H1 (cell line): ENCODE measurements around the gene ZNF229. TPM values are rescaled to one million over a fixed set of nuclear protein-coding genes. Genes with fewer than 3 reads are reported as not detected.

ENCODE experiments used
- CTCF ChIA-PET: fragments of 300-600 bp; sonication (Branson Sonifier 250); formaldehyde crosslinking; loops from one replicate; lab custom pipeline; 2021; ENCODE audit not compliant: partially characterized antibody; lab: Charles Lee
- POLR2A ChIA-PET: fragments of 300-600 bp; sonication (Branson Sonifier 250); formaldehyde crosslinking; loops from one replicate; lab custom pipeline; 2021; ENCODE audit warnings: inconsistent platforms; ENCODE audit not compliant: partially characterized antibody; lab: Charles Lee
- DNase-seq, 2 experiments: peaks; one replicate each; pipeline versions ENCODE4 v3.0.0 to v3.0.0-alpha.2; 2010 to 2022; ENCODE audit warnings: low spot score in 2 of 2, low read depth in 1 of 2, mixed read lengths in 1 of 2
- FAIRE-seq: peaks from 2 replicates; lab custom pipeline; 2011; peaks lifted over from hg19 to GRCh38; lab: Jason Lieb, UNC
- H2AFZ ChIP-seq: 2 replicates; pipeline ENCODE4 v1.8.1; 2012; ENCODE audit warnings: low read length, inconsistent platforms
- H2AK5ac ChIP-seq: 2 replicates; pipeline ENCODE4 v1.6.1; 2013; ENCODE audit warnings: low read depth, low read length
- H2BK120ac ChIP-seq: replicated peaks from 2 replicates; pipeline ENCODE3; 2013; ENCODE audit warnings: low read depth, low read length, inconsistent platforms
- H2BK12ac ChIP-seq: 2 replicates; pipeline ENCODE4 v1.6.1; 2013; ENCODE audit warnings: low read depth, low read length
- H2BK15ac ChIP-seq: 2 replicates; pipeline ENCODE4 v1.6.1; 2013; ENCODE audit warnings: low read length
- H2BK20ac ChIP-seq: 2 replicates; pipeline ENCODE4 v1.6.1; 2013; ENCODE audit warnings: low read length
- H2BK5ac ChIP-seq: 2 replicates; pipeline ENCODE4 v1.6.1; 2013; ENCODE audit warnings: low read depth, low read length
- H3K14ac ChIP-seq: 2 replicates; pipeline ENCODE4 v1.6.1; 2013; ENCODE audit warnings: inconsistent platforms; ENCODE audit not compliant: insufficient read length
- H3K18ac ChIP-seq: 2 replicates; pipeline ENCODE4 v1.6.1; 2013; ENCODE audit warnings: low read length; ENCODE audit errors: extremely low read depth
- H3K23ac ChIP-seq: 2 replicates; pipeline ENCODE4 v1.6.1; 2013; ENCODE audit warnings: inconsistent platforms; ENCODE audit not compliant: insufficient read length
- H3K23me2 ChIP-seq: 2 replicates; pipeline ENCODE4 v1.6.1; 2013; ENCODE audit warnings: low read depth, low read length
- H3K27ac ChIP-seq: 2 replicates; pipeline ENCODE4 v1.6.1; 2011; ENCODE audit warnings: low read depth, low read length, inconsistent platforms
- H3K27me3 ChIP-seq, 4 experiments: replicated peaks in 1 of 4; 1 replicate in 1 of 4; 2 replicates in 3 of 4; pipeline versions ENCODE4 v1.6.1 to v1.8.1; 2011 to 2013; ENCODE audit warnings: low read length in 3 of 4, mild to moderate bottlenecking in 3 of 4, inconsistent platforms in 2 of 4, mixed read lengths in 2 of 4, moderate library complexity in 1 of 4; ENCODE audit not compliant: control insufficient read depth in 3 of 4, insufficient read depth in 3 of 4; ENCODE audit errors: extremely low read depth in 1 of 4
- H3K36me3 ChIP-seq, 4 experiments: 2 replicates each; pipeline versions ENCODE4 v1.6.1 to v1.8.1; 2011 to 2013; ENCODE audit warnings: mild to moderate bottlenecking in 4 of 4, low read length in 3 of 4, moderate library complexity in 2 of 4, control low read depth in 1 of 4, inconsistent platforms in 1 of 4; ENCODE audit not compliant: insufficient read depth in 4 of 4, control insufficient read depth in 2 of 4
- H3K4ac ChIP-seq: replicated peaks from 2 replicates; pipeline ENCODE3; 2013; ENCODE audit warnings: low read length, low read depth, mixed read lengths, inconsistent platforms; ENCODE audit not compliant: insufficient read length
- H3K4me1 ChIP-seq, 4 experiments: replicated peaks in 1 of 4; 1 replicate in 1 of 4; 2 replicates in 3 of 4; pipeline versions ENCODE4 v1.6.1 to v1.8.1; 2011 to 2013; ENCODE audit warnings: low read length in 3 of 4, inconsistent platforms in 2 of 4, mixed read lengths in 1 of 4; ENCODE audit not compliant: insufficient read depth in 4 of 4, control insufficient read depth in 3 of 4
- H3K4me2 ChIP-seq, 2 experiments: 2 replicates each; pipeline versions ENCODE4 v1.6.1 to v1.8.1; 2011 to 2013; ENCODE audit warnings: low read depth in 2 of 2, low read length in 2 of 2, control low read depth in 1 of 2, inconsistent platforms in 1 of 2, mild to moderate bottlenecking in 1 of 2; ENCODE audit not compliant: insufficient read depth in 1 of 2
- H3K4me3 ChIP-seq, 4 experiments: fragments of 200-600, 300-600 bp in 1 of 4; sonication (generic), shearing (Covaris generic), sonication (Bioruptor Twin) in 1 of 4; 2 replicates each; pipeline versions ENCODE4 v1.5.1 to v1.8.1; 2011 to 2016; ENCODE audit warnings: low read length in 4 of 4, low read depth in 3 of 4, control low read depth in 2 of 4, inconsistent platforms in 2 of 4, mild to moderate bottlenecking in 2 of 4, mixed read lengths in 1 of 4, moderate library complexity in 1 of 4; ENCODE audit not compliant: insufficient read depth in 2 of 4; ENCODE audit errors: extremely low read depth in 1 of 4
- H3K56ac ChIP-seq: replicated peaks from 2 replicates; pipeline ENCODE3; 2013; ENCODE audit warnings: low read depth, mild to moderate bottlenecking, mixed read lengths, low read length, inconsistent platforms; ENCODE audit not compliant: insufficient read length
- H3K79me1 ChIP-seq: 2 replicates; pipeline ENCODE4 v1.6.1; 2013; ENCODE audit warnings: low read depth, low read length, control low read depth
- H3K79me2 ChIP-seq, 2 experiments: 2 replicates each; pipeline versions ENCODE4 v1.6.1 to v1.8.1; 2012 to 2013; ENCODE audit warnings: low read length in 2 of 2, mild to moderate bottlenecking in 2 of 2, inconsistent platforms in 1 of 2; ENCODE audit not compliant: insufficient read depth in 2 of 2, control insufficient read depth in 1 of 2
- H3K9ac ChIP-seq, 4 experiments: replicated peaks in 1 of 4; 1 replicate in 1 of 4; 2 replicates in 3 of 4; pipeline versions ENCODE4 v1.6.1 to v1.8.1; 2011 to 2013; ENCODE audit warnings: low read depth in 3 of 4, low read length in 3 of 4, control low read depth in 2 of 4, mild to moderate bottlenecking in 2 of 4, moderate library complexity in 2 of 4, inconsistent platforms in 1 of 4; ENCODE audit errors: extremely low read depth in 1 of 4
- H3K9me3 ChIP-seq, 2 experiments: 2 replicates each; pipeline versions ENCODE4 v1.6.1 to v1.8.1; 2012 to 2013; ENCODE audit warnings: mild to moderate bottlenecking in 2 of 2, moderate library complexity in 2 of 2, control low read depth in 1 of 2, inconsistent platforms in 1 of 2, low read depth in 1 of 2, low read length in 1 of 2, mixed read lengths in 1 of 2; ENCODE audit not compliant: insufficient read depth in 2 of 2
- H4K20me1 ChIP-seq, 2 experiments: replicated peaks in 1 of 2; 2 replicates each; pipeline versions ENCODE3 to v1.8.1; 2011 to 2013; ENCODE audit warnings: inconsistent platforms in 2 of 2, low read length in 2 of 2, mild to moderate bottlenecking in 1 of 2; ENCODE audit not compliant: insufficient read depth in 2 of 2, control insufficient read depth in 1 of 2
- H4K5ac ChIP-seq: 2 replicates; pipeline ENCODE4 v1.6.1; 2013; ENCODE audit warnings: low read length, low read depth, mixed read lengths, inconsistent platforms; ENCODE audit not compliant: insufficient read length
- H4K8ac ChIP-seq: 2 replicates; pipeline ENCODE4 v1.8.0; 2013; ENCODE audit warnings: mild to moderate bottlenecking, moderate library complexity, low read length, inconsistent platforms; ENCODE audit not compliant: insufficient read depth; ENCODE audit errors: extremely low read depth
- H4K91ac ChIP-seq: replicated peaks from 2 replicates; pipeline ENCODE3; 2013; ENCODE audit warnings: low read length, mixed read lengths, inconsistent platforms; ENCODE audit not compliant: insufficient read length
- BRCA1 ChIP-seq: IDR thresholded peaks from 2 replicates; pipeline ENCODE4 v1.6.1; 2012; ENCODE audit warnings: low read depth, low read length, improper control_type of control experiment
- CBX5 ChIP-seq: fragments of 300-800, 300-1000 bp; sonication (generic); IDR thresholded peaks from 2 replicates; pipeline ENCODE4 v1.7.1; 2016; ENCODE audit warnings: antibody characterized with exemption, low read length, low read depth
- CREB1 ChIP-seq: IDR thresholded peaks from 2 replicates; pipeline ENCODE4 v1.6.1; 2012; ENCODE audit warnings: inconsistent platforms
- GABPA ChIP-seq: IDR thresholded peaks from 2 replicates; pipeline ENCODE4 v1.6.1; 2011; ENCODE audit warnings: mild to moderate bottlenecking, low read length, moderate library complexity, borderline replicate concordance; ENCODE audit not compliant: insufficient read depth
- NRF1 ChIP-seq: IDR thresholded peaks from 2 replicates; pipeline ENCODE4 v1.6.1; 2011; ENCODE audit warnings: mild to moderate bottlenecking, low read depth, low read length, improper control_type of control experiment
- SP1 ChIP-seq: IDR thresholded peaks from 2 replicates; pipeline ENCODE4 v1.6.1; 2011; ENCODE audit warnings: low read depth, low read length
- SP4 ChIP-seq: IDR thresholded peaks from 2 replicates; pipeline ENCODE4 v1.6.1; 2012; ENCODE audit warnings: low read length, inconsistent platforms
- TAF1 ChIP-seq: IDR thresholded peaks from 2 replicates; pipeline ENCODE4 v1.6.1; 2011; ENCODE audit warnings: mild to moderate bottlenecking, low read depth, low read length
- TAF7 ChIP-seq: optimal IDR thresholded peaks from 2 replicates; pipeline ENCODE3; 2011; ENCODE audit warnings: low read depth, mild to moderate bottlenecking, inconsistent platforms, low read length, moderate library complexity, borderline replicate concordance
- TCF12 ChIP-seq: IDR thresholded peaks from 2 replicates; pipeline ENCODE4 v1.6.1; 2011; ENCODE audit warnings: low read depth, mild to moderate bottlenecking, low read length
- TEAD4 ChIP-seq: IDR thresholded peaks from 2 replicates; pipeline ENCODE4 v1.6.1; 2012; ENCODE audit warnings: low read depth, low read length, inconsistent platforms, mixed read lengths
- YY1 ChIP-seq: IDR thresholded peaks from 2 replicates; pipeline ENCODE4 v1.6.1; 2011; ENCODE audit warnings: low read depth, mild to moderate bottlenecking, low read length
- ZNF274 ChIP-seq: IDR thresholded peaks from 2 replicates; pipeline ENCODE4 v1.7.0; 2012; ENCODE audit warnings: low read length, borderline replicate concordance; ENCODE audit errors: extremely low read depth
- WGBS, 2 experiments: shearing (Covaris generic) in 1 of 2; methylation state at CpG; one replicate each; pipeline versions ENCODE4 v1.1.6 to v1.1.7; 2013 to 2015; ENCODE audit warnings: low lambda C conversion rate in 2 of 2, mixed read lengths in 2 of 2, inconsistent platforms in 1 of 2, low coverage in 1 of 2, missing lambda C conversion rate in 1 of 2; ENCODE audit not compliant: insufficient replicate concordance in 2 of 2, insufficient coverage in 1 of 2, insufficient read length in 1 of 2; ENCODE audit errors: extremely low coverage in 1 of 2, missing lambda C conversion rate in 1 of 2; 5-methylcytosine and 5-hydroxymethylcytosine counted together
- polyA plus RNA-seq, 7 experiments: library from polyadenylated mRNA; depleted of rRNA in 3 of 7; stranded (reverse) in 5 of 7; unstranded in 2 of 7; fragments of >200 nt in 5 of 7; fragments of 200-250 nt in 2 of 7; gene quantifications; 1 replicate in 5 of 7; 2 replicates in 1 of 7; 4 replicates in 1 of 7; pipeline versions ENCODE4 v1.2.1 to v1.2.3, GENCODE V29; 2011 to 2013; ENCODE audit warnings: missing spikeins in 2 of 7, mixed read lengths in 2 of 7
- total RNA-seq: library from RNA; stranded (reverse); fragmentation: NEBNext Ultra II Directional; extraction: Animal tissue kit (Norgen Biotek cat#: 25700); gene quantifications from 2 replicates; pipeline ENCODE4 v1.2.1, GENCODE V29; 2021
- TF ChIP-seq, protein P1 (sequence below): IDR thresholded peaks from 2 replicates; pipeline ENCODE4 v1.6.1; 2012; ENCODE audit warnings: inconsistent platforms

ZNF229 gene
- total and polyA plus RNA-seq, 2 of the 8 experiments (the other 6 are each of a cell fraction or from before 2014, with no cell fraction given): 0.74 to 3.9 TPM

DNA sequence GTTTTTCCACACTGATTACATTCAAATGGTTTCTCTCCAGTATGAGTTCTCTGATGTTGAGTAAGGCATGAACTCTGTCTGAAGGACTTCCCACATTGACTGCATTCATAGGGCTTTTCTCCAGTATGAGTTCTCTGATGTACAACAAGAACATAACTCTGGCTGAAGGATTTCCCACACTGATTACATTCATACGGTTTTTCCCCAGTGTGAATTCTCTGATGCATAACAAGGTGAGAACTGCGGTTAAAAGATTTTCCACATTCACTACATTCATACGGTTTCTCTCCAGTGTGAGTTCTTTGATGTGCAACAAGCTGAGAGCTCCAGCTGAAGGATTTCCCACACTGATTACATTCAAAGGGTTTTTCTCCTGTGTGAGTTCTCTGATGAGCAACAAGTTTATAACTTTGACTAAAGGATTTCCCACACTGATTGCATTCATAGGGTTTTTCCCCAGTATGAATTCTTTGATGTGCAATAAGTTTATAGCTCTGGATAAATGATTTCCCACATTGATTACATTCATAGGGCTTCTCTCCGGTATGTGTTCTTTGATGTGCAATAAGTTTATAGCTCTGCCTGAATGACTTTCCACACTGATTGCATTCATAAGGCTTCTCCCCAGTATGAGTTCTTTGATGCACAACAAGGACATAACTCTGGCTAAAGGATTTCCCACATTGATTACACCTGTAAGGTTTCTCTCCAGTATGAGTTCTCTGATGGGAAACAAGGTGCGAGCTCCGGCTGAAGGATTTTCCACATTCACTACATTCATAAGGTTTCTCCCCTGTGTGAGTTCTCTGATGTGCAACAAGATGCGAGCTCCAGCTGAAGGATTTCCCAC lies 28.5 kb upstream of the ZNF229 start:
- Histone ChIP-seq H3K79me2 (no peaks in the 10 kb centered on the region), H3K79me1 (no peaks in the 10 kb centered on the region), H3K4me2 (no peak overlapping the region), H2BK20ac (no peak overlapping the region), H4K91ac (no peak overlapping the region), H4K20me1 (no peaks in the 10 kb centered on the region), H3K23me2 (no peaks in the 10 kb centered on the region), H3K4me1 (no peaks in the 10 kb centered on the region), H2BK5ac (no peak overlapping the region), H4K8ac (no peak overlapping the region), H2BK12ac (no peak overlapping the region), H2AFZ (no peak overlapping the region), H2BK15ac (no peak overlapping the region), H3K4me3 (peak overlapping the region in 1 of 4 experiments; percentile 44; a peak in 1 of 8 replicates), H3K9ac (no peak overlapping the region), H2BK120ac (no peak overlapping the region), H3K18ac (no peak overlapping the region), H3K56ac (no peak overlapping the region), H4K5ac (no peak overlapping the region), H3K4ac (no peak overlapping the region), H3K36me3 (peaks cover 23 to 76% (median 47%) of the 10 kb centered on the region in 4 experiments), H3K27me3 (no peaks in the 10 kb centered on the region), H3K14ac (no peak overlapping the region), H3K27ac (no peak overlapping the region), H3K9me3 (peaks cover 88 to 92% of the 10 kb centered on the region in 2 experiments), H3K23ac (no peak overlapping the region), H2AK5ac (no peak overlapping the region)
- 88% methylated on average over 7 of the region's 7 CpGs; no CpG with 5 or more reads in 1 of the 2 experiments for WGBS, 2 experiments
- DNase-seq (no peak), FAIRE-seq (peak; percentile 32)
- CTCF ChIA-PET: no interaction called here
- POLR2A ChIA-PET: interaction anchor here (0.7 kb wide), 1 partner anchor 24 kb away, joined by 3 read pairs; the partner anchor contains the start of gene ZNF180
- no peak for TF ChIP-seq YY1
- TF ChIP-seq CREB1: no peak
- no peak for TF ChIP-seq NRF1
- TF ChIP-seq TCF12: 0 out of 2 replicates have a peak, but pooled peaks have one; percentile 8
- TF ChIP-seq TEAD4: no peak
- TF ChIP-seq TAF1: no peak
- no peak for TF ChIP-seq SP4
- TF ChIP-seq CBX5: peak; percentile 96; the same call in 1 of the 2 replicates
- peak; percentile 99 for TF ChIP-seq ZNF274
- TF ChIP-seq SP1: no peak
- no peak for TF ChIP-seq TAF7
- TF ChIP-seq GABPA: no peak
- TF ChIP-seq BRCA1: no peak
- TF ChIP-seq, protein P1, sequence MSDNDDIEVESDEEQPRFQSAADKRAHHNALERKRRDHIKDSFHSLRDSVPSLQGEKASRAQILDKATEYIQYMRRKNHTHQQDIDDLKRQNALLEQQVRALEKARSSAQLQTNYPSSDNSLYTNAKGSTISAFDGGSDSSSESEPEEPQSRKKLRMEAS: no peak
